Ectodermal cell (in vitro differentiated cells): Measurements from ENCODE around the gene ECEL1.
"Not testable (repeated sequence)": the region's sequence is repeated elsewhere in the genome, so short reads cannot be mapped to it uniquely, and the experiment has no call there.

Source experiments
- H3K27ac ChIP-seq: 2 replicates; pipeline ENCODE4 v1.7.0; 2013; ENCODE audit warnings: mild to moderate bottlenecking, low read depth, low read length; ENCODE audit not compliant: insufficient read depth, poor library complexity, severe bottlenecking
- H3K27me3 ChIP-seq: 2 replicates; pipeline ENCODE4 v1.7.0; 2013; ENCODE audit warnings: mild to moderate bottlenecking, low read length; ENCODE audit not compliant: insufficient read depth, control insufficient read depth, poor library complexity, severe bottlenecking
- H3K36me3 ChIP-seq: one replicate; pipeline ENCODE4 v1.7.0; 2013; ENCODE audit warnings: low read length; ENCODE audit not compliant: control insufficient read depth, insufficient read depth
- H3K4me1 ChIP-seq: one replicate; pipeline ENCODE4 v1.7.0; 2013; ENCODE audit warnings: low read length; ENCODE audit not compliant: control insufficient read depth, insufficient read depth
- H3K4me3 ChIP-seq: 2 replicates; pipeline ENCODE4 v1.7.0; 2013; ENCODE audit warnings: low read depth, low read length, control low read depth; ENCODE audit not compliant: insufficient read depth
- H3K9me3 ChIP-seq: 2 replicates; pipeline ENCODE4 v1.7.0; 2013; ENCODE audit warnings: mild to moderate bottlenecking, low read length, moderate library complexity; ENCODE audit not compliant: control insufficient read depth
- WGBS, 2 experiments: methylation state at CpG; one replicate each; pipeline ENCODE4 v1.1.7; 2013; ENCODE audit warnings: missing lambda C conversion rate in 2 of 2; 5-methylcytosine and 5-hydroxymethylcytosine counted together

The ECEL1 gene

DNA sequence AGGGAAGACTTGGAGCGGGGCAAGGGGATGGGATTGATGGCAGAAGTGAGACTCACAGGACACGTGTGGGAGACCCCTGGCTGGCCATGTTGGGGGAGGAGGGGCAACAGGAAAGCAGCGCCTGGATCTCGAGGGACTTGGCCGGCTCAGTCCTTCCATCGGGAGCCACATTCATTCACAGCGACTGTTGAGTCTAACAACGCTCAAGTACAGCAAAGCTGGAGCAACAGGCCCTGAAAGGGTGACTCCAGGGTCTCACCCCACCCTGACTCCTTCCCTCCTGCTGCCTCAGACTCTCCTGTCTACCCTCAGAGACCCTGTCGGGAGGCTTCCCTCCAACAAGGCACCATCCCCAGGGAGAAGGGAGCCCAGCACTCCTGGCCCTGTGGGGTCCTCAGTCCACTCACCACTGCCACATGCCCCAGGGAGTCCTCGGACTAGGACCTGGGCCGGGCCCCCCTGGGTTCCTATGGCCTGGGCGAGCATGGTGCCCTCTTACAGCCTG is 46.4 kb downstream of the ECEL1 start:
- Histone ChIP-seq H3K36me3 (no peaks in the 10 kb centered on the region), H3K9me3 (no peaks in the 10 kb centered on the region), H3K27me3 (no peaks in the 10 kb centered on the region), H3K27ac (no peak overlapping the region), H3K4me1 (no peaks in the 10 kb centered on the region), H3K4me3 (no peak overlapping the region)
- 85 to 86% methylated on average over 12 of the region's 12 CpGs for WGBS, 2 experiments

- not testable (repeated sequence) for H3K4me3 ChIP-seq, H3K4me1 ChIP-seq, H3K27ac ChIP-seq, H3K27me3 ChIP-seq, H3K9me3 ChIP-seq, H3K36me3 ChIP-seq
- 25 to 28% methylated on average over 16 of the region's 16 CpGs for WGBS, 2 experiments
Observed at GRCh38 chr2:232440220-232441018, 47.2 kb downstream of the ECEL1 start.

DNA sequence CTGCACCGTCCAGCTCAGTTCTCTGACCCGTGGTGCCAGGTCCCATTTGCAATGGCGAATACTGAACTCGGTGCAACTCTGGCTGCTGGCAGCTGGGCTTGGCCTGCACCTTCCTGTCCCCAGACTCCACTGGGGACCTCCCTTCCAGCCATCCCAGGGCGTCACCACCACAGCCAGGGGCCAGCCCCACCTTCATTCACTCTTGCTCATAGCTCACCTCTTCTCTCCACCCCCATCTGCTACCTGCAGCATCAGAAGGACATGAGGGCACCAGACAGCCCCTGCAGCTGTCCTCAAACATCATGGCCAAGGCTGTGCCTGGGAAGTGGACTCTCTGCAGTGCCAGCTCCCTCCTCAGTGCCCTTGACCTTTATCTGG is 47.9 kb downstream of the ECEL1 start:
- no peaks in the 10 kb centered on the region for H3K36me3 ChIP-seq
- no peaks in the 10 kb centered on the region for H3K9me3 ChIP-seq
- H3K4me3 ChIP-seq: no peak overlapping the region
- H3K4me1 ChIP-seq: no peaks in the 10 kb centered on the region
- no peaks in the 10 kb centered on the region for H3K27me3 ChIP-seq
- H3K27ac ChIP-seq: no peak overlapping the region
- 38 to 43% methylated on average over 3 to 4 of the region's 5 CpGs for WGBS, 2 experiments

DNA sequence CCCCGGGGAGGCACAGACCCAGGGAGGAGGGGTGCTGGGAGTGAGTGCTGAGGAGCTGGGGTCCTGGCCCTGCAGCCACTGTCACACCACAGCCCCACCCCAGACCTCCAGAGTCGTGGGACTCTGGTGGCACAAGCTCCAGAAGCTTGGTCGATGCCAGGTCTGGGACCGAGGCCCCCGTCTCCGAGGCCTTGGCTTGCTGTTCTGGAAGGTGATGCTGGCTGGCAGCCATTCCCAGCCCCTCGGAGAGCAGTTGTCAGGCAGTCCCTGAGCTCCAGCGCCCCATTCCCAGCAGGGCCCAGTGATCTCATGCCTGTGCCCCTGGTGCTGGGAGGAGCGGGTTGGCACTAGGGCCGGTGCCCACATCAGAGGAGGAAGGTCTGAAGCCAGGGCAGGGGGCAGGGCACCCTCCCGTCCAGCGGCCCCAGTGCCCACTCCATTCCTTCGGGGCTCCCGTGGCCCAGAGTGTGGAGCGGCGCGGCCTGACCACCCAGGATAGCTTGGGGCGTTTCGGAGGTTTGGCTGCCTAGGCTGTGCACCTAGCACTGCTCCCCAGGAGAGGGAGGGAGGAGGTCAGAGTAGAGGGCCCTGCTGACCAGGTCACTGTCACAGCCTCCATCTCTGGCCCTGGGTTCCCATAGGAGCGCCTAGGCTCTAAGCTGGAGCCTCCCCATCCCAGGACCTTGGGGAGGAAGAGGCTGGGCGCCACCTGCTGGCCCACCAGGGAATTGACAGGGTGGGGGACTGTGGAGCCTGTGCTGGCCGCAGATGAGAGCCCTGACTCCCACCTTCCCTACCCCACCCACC is 48.5 kb downstream of the ECEL1 start:
- WGBS, 2 experiments: 82 to 94% methylated on average over 18 to 21 of the region's 22 CpGs
- H3K36me3 ChIP-seq: no peaks in the 10 kb centered on the region
- no peak overlapping the region for H3K27ac ChIP-seq
- no peaks in the 10 kb centered on the region for H3K9me3 ChIP-seq
- H3K27me3 ChIP-seq: no peaks in the 10 kb centered on the region
- H3K4me1 ChIP-seq: no peaks in the 10 kb centered on the region
- no peak overlapping the region for H3K4me3 ChIP-seq

GRCh38 chr2:232438091-232438490 is 49.5 kb downstream of the ECEL1 start:
- H3K27ac ChIP-seq: no peak overlapping the region
- WGBS, 2 experiments: 94 to 95% methylated on average over 12 of the region's 12 CpGs

DNA sequence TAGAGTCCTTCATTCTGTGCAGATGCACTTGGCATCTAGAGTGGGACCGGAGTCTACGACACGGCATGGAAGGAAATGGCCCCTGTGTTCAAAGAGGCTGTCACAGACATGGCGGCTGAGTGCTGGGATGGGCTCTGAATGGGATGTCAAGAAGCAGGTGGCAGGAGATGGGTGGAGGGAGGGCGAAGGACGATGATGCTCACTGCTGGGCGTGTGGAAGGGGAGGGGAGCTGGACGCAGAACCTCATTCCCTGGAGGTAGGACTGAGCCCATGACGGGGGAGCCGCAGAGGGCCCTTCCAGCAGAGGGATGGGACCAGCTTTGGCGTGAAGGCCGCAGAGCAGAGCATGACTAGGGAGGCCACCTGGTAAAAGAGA is 50.5 kb downstream of the ECEL1 start:
- WGBS, 2 experiments: 93 to 94% methylated on average over 12 of the region's 12 CpGs
- Histone ChIP-seq H3K27ac (no peak overlapping the region), H3K27me3 (no peaks in the 10 kb centered on the region), H3K4me1 (no peaks in the 10 kb centered on the region), H3K36me3 (no peaks in the 10 kb centered on the region), H3K9me3 (no peaks in the 10 kb centered on the region), H3K4me3 (no peak overlapping the region)

More at GRCh38 chr2:232438091-232438490, 49.5 kb downstream of the ECEL1 start:
- H3K4me1 ChIP-seq: no peaks in the 10 kb centered on the region
- H3K4me3 ChIP-seq: no peak overlapping the region
- no peaks in the 10 kb centered on the region for H3K27me3 ChIP-seq
- H3K36me3 ChIP-seq: no peaks in the 10 kb centered on the region
- H3K9me3 ChIP-seq: no peaks in the 10 kb centered on the region

GRCh38 chr2:232436381-232437194 is 51.0 kb downstream of the ECEL1 start:
- Histone ChIP-seq H3K27ac (no peak overlapping the region), H3K27me3 (no peaks in the 10 kb centered on the region), H3K4me3 (no peak overlapping the region), H3K9me3 (no peaks in the 10 kb centered on the region), H3K4me1 (no peaks in the 10 kb centered on the region), H3K36me3 (no peaks in the 10 kb centered on the region)
- WGBS, 2 experiments: 84 to 88% methylated on average over 15 of the region's 15 CpGs

GRCh38 chr2:232435805-232436204 is 51.8 kb downstream of the ECEL1 start:
- H3K9me3 ChIP-seq: no peaks in the 10 kb centered on the region
- 89 to 90% methylated on average over 7 of the region's 7 CpGs for WGBS, 2 experiments
- no peak overlapping the region for H3K4me3 ChIP-seq
- no peaks in the 10 kb centered on the region for H3K4me1 ChIP-seq
- H3K36me3 ChIP-seq: no peaks in the 10 kb centered on the region
- no peaks in the 10 kb centered on the region for H3K27me3 ChIP-seq
- H3K27ac ChIP-seq: no peak overlapping the region

- Histone ChIP-seq H3K4me1 (no peaks in the 10 kb centered on the region), H3K4me3 (no peak overlapping the region), H3K36me3 (no peaks in the 10 kb centered on the region), H3K27me3 (no peaks in the 10 kb centered on the region), H3K9me3 (no peaks in the 10 kb centered on the region), H3K27ac (no peak overlapping the region)
- 89 to 90% methylated on average over 4 of the region's 4 CpGs for WGBS, 2 experiments
Observed at GRCh38 chr2:232435375-232435648, 52.3 kb downstream of the ECEL1 start.
